GM21526 (cell line): ENCODE measurements around the gene SV2C.
A peak's percentile ranks its signal among the peaks of the same experiment; 100 is the strongest.
"Not testable (repeated sequence)": the region's sequence is repeated elsewhere in the genome, so short reads cannot be mapped to it uniquely, and the experiment has no call there.

Source experiments
- ATAC-seq: cut with Tn5 transposase; IDR thresholded peaks from one replicate; pipeline ENCODE4 v1.9.1; 2021; ENCODE audit warnings: moderate library complexity; ENCODE audit not compliant: unreplicated experiment, low FRiP score

Gene SV2C

GRCh38 chr5:76082772-76083554 lies at the start of gene SV2C:
Gene SV2C (plus strand): TSS chr5:76083383. CDS start chr5:76131751, 48,368 bp downstream.
- ATAC-seq: no peak

GRCh38 chr5:76037736-76038151 lies 45.4 kb upstream of the SV2C start:
- ATAC-seq: not testable (repeated sequence)

GRCh38 chr5:76038212-76038611 lies 45.0 kb upstream of the SV2C start:
- no peak for ATAC-seq

GRCh38 chr5:76040806-76041205 lies 42.4 kb upstream of the SV2C start:
- no peak for ATAC-seq

GRCh38 chr5:76041863-76042262 lies 41.3 kb upstream of the SV2C start:
- no peak for ATAC-seq

- ATAC-seq: no peak
Measured at GRCh38 chr5:76046741-76047140, 36.4 kb upstream of the SV2C start.

GRCh38 chr5:76050134-76050533 lies 33.0 kb upstream of the SV2C start:
- no peak for ATAC-seq

- ATAC-seq: no peak
Measured at GRCh38 chr5:76062502-76063041, 20.6 kb upstream of the SV2C start.

- ATAC-seq: no peak
Measured at GRCh38 chr5:76065258-76065657, 17.9 kb upstream of the SV2C start.

- no peak for ATAC-seq
Measured at GRCh38 chr5:76069061-76069735, 14.0 kb upstream of the SV2C start.

GRCh38 chr5:76074487-76075065 lies 8.6 kb upstream of the SV2C start:
- ATAC-seq: no peak

- ATAC-seq: no peak
Measured at GRCh38 chr5:76081811-76082771, 1.1 kb upstream of the SV2C start.

- no peak for ATAC-seq
Measured at GRCh38 chr5:76083555-76084495, 642 bp downstream of the SV2C start.

GRCh38 chr5:76084496-76085242 lies 1.5 kb downstream of the SV2C start:
- ATAC-seq: no peak

- ATAC-seq: no peak
Measured at GRCh38 chr5:76085243-76085579, 2.0 kb downstream of the SV2C start.

GRCh38 chr5:76086095-76086494 lies 2.9 kb downstream of the SV2C start:
- no peak for ATAC-seq

- ATAC-seq: not testable (repeated sequence)
Measured at GRCh38 chr5:76089156-76089555, 6.0 kb downstream of the SV2C start.

GRCh38 chr5:76091351-76091750 lies 8.2 kb downstream of the SV2C start:
- no peak for ATAC-seq

GRCh38 chr5:76099286-76099702 lies 16.1 kb downstream of the SV2C start:
- peak; percentile 70 for ATAC-seq
